NT2/D1 (cell line): ENCODE data around the gene DEFB123.

Source experiments
- DNase-seq: peaks from one replicate; pipeline ENCODE4 v3.0.0-alpha.2; 2011; ENCODE audit warnings: low read depth, low spot score
- H3K27me3 ChIP-seq: 2 replicates; pipeline ENCODE4 v1.6.0; 2011; ENCODE audit warnings: mild to moderate bottlenecking; ENCODE audit not compliant: insufficient read length, insufficient read depth
- H3K36me3 ChIP-seq: 2 replicates; pipeline ENCODE4 v1.6.1; 2011; ENCODE audit warnings: mild to moderate bottlenecking, low read length, mixed read lengths; ENCODE audit not compliant: insufficient read depth, insufficient read length
- H3K4me1 ChIP-seq: 2 replicates; pipeline ENCODE4 v1.5.1; 2011; ENCODE audit not compliant: insufficient read depth, insufficient read length
- H3K4me3 ChIP-seq: 2 replicates; pipeline ENCODE4 v1.5.1; 2011; ENCODE audit warnings: low read depth; ENCODE audit not compliant: insufficient read length
- H3K9ac ChIP-seq: 2 replicates; pipeline ENCODE4 v1.6.0; 2011; ENCODE audit warnings: low read depth; ENCODE audit not compliant: insufficient read length
- H3K9me3 ChIP-seq: 2 replicates; pipeline ENCODE4 v1.5.1; 2011; ENCODE audit warnings: mild to moderate bottlenecking, low read length; ENCODE audit not compliant: insufficient read depth
- SUZ12 ChIP-seq: IDR thresholded peaks from 2 replicates; pipeline ENCODE4 v1.6.1; 2011; ENCODE audit not compliant: insufficient read length, insufficient read depth; ENCODE audit errors: extremely low read depth
- YY1 ChIP-seq: IDR thresholded peaks from 2 replicates; pipeline ENCODE4 v1.6.1; 2011; ENCODE audit not compliant: insufficient read length, insufficient read depth
- ZNF274 ChIP-seq: IDR thresholded peaks from 2 replicates; pipeline ENCODE4 v1.6.1; 2011; ENCODE audit warnings: mild to moderate bottlenecking, low read depth, low read length

The DEFB123 gene

GRCh38 chr20:31440012-31440659, at the start of gene DEFB123:
TSS of gene DEFB123 (plus strand) at chr20:31440632. CDS start at chr20:31440699, 67 bp downstream.
- Histone ChIP-seq H3K27me3 (no peaks in the 10 kb centered on the region), H3K36me3 (no peaks in the 10 kb centered on the region), H3K4me3 (no peak within 1 kb of the TSS), H3K9ac (no peak within 1 kb of the TSS), H3K4me1 (peaks cover 7% of the 10 kb centered on the region), H3K9me3 (no peaks in the 10 kb centered on the region)
- TF ChIP-seq SUZ12 (no peak), YY1 (no peak), ZNF274 (no peak)
- no peak for DNase-seq

DNA sequence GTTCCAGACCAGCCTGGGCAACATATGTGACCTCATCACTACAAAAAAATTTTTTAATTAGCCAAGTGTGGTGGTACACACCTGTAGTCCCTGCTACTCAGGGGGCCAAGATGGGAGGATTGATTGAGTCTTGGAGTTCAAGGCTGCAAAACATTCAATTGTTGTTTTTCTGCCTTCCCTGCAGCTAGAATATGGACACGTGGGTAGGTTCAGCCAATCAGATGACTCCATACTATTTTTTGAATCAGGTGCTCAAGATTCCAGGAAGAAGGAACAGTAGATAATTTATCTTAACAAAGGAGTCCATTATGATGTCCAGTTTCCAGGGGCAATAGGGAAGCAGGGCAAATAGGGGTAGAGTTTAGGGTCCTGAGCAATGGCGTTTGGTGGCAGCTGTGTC, 47.6 kb upstream of the DEFB123 start:
- no peak for DNase-seq
- H3K9me3 ChIP-seq, result no peaks in the 10 kb centered on the region
- H3K36me3 ChIP-seq, result no peaks in the 10 kb centered on the region
- peaks cover 11% of the 10 kb centered on the region for H3K27me3 ChIP-seq
- TF ChIP-seq SUZ12 (no peak), ZNF274 (no peak), YY1 (no peak)
- H3K4me3 ChIP-seq, result no peak overlapping the region
- H3K4me1 ChIP-seq, result no peaks in the 10 kb centered on the region
- H3K9ac ChIP-seq, result no peak overlapping the region

DNA sequence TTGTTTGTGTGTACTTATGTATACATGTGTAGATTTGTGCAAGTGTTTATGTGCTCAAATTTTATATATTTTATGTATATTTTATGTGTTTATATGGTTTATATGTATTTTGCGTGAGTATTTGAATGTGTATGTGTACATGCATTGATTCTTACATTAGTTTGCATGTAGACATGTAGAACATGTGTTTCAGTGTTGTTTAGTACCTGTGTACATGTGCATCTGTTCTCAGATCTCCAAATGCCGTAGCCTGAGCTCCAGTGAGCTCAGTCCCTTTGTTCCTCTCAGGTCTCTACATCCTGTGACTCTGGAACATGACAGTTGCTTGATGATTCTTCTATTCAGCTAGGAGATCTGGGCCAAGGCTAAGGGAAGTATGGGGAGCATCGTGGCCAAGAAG, 45.5 kb upstream of the DEFB123 start:
- TF ChIP-seq SUZ12, result no peak
- no peak for TF ChIP-seq YY1
- TF ChIP-seq ZNF274, result no peak

DNA sequence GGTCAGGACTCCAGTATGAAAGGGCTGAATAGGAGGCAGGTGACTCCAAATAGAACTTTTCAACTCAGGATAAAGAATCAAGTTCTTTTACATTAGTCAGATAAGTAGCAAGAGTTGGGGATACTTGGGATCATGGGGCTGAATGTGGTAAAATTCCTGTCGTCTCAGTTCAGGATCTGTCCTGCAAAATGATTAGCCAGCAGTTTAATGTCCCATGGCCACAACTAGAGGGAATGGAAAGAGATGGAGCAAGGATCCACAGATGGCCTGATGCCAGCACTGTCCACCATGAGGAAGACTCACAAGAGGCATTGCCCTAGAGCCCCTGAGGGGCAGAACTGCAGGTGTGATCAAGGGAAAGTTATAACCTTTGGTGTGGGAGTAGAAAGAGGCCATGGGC, 36.5 kb upstream of the DEFB123 start:
- TF ChIP-seq ZNF274 (no peak), SUZ12 (no peak), YY1 (no peak)
- Histone ChIP-seq H3K9ac (no peak overlapping the region), H3K27me3 (no peaks in the 10 kb centered on the region), H3K4me1 (no peaks in the 10 kb centered on the region), H3K4me3 (no peak overlapping the region), H3K9me3 (no peaks in the 10 kb centered on the region), H3K36me3 (no peaks in the 10 kb centered on the region)
- no peak for DNase-seq

More for the DNA sequence above, 45.5 kb upstream of the DEFB123 start:
- Histone ChIP-seq H3K36me3 (no peaks in the 10 kb centered on the region), H3K9ac (no peak overlapping the region), H3K27me3 (peaks cover 4% of the 10 kb centered on the region), H3K4me3 (no peak overlapping the region), H3K9me3 (no peaks in the 10 kb centered on the region), H3K4me1 (no peaks in the 10 kb centered on the region)
- DNase-seq, result no peak

DNA sequence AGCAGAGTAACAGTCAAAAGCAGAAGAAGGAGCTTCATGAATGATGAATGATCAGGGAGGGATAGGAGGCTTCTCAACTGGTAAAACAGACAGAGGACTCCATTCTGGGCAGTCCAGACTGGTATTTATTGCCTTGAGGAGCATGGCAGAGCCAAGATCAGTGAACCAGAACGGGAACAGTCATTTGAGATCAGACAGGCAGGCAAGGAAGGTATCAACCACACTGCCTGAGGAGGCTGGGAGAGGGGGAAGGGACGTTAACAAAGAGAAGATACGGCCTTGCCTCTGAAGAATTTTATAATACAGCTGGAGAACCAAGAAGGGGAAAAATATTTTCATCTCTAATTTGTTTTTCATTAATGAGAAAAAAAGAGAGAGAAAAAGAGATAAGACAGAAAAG, 34.3 kb upstream of the DEFB123 start, which contains the start of gene DEFB121:
Gene DEFB121, minus strand, starts transcription at position 101 of the 400 bp plus-strand sequence. Its CDS starts 63 bp downstream, at position 38.
- Histone ChIP-seq H3K27me3 (no peaks in the 10 kb centered on the region), H3K4me3 (no peak within 1 kb of the TSS), H3K9ac (no peak within 1 kb of the TSS), H3K4me1 (no peaks in the 10 kb centered on the region), H3K9me3 (no peaks in the 10 kb centered on the region), H3K36me3 (no peaks in the 10 kb centered on the region)
- TF ChIP-seq ZNF274, result no peak
- TF ChIP-seq SUZ12, result no peak
- TF ChIP-seq YY1, result no peak
- DNase-seq, result no peak

DNA sequence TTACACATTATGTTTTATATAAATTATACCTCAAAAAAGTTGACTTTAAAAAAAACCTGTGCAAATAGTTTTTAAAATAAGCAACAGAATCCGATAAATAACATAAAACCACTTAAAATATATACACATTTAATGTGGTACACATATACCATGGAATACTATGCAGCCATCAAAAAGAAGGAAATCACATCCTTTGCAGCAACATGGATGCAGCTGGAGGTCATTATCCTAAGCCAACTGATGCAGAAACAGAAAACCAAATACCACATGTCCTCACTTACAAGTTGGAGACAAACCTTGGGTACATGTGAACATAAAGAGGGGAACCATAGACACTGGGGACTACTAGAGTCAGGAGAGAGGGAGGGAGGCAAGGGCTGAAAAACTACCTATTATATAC, 30.4 kb upstream of the DEFB123 start:
- no peak for TF ChIP-seq YY1
- no peak for TF ChIP-seq SUZ12
- Histone ChIP-seq H3K9ac (no peak overlapping the region), H3K4me3 (no peak overlapping the region), H3K27me3 (no peaks in the 10 kb centered on the region), H3K9me3 (no peaks in the 10 kb centered on the region), H3K36me3 (no peaks in the 10 kb centered on the region), H3K4me1 (no peaks in the 10 kb centered on the region)
- DNase-seq, result no peak

DNA sequence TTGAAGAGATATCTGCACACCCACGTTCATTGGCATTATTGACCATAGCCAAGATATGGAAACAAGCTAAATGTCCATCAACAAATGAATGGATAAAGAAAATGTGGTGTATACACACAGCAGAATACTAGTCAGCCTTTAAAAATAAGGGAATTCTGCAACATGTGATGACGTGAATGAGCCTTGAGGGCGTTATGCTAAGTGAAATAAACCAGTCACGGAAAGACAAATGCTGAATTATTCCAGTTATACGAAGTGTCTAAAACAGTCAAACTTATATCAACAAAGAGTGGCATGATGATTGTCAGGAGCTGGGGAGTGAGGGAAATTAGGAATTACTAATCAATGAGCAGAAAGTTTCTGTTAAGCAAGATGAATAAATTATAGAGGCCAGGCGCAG, 26.1 kb upstream of the DEFB123 start:
- no peak for DNase-seq
- no peaks in the 10 kb centered on the region for H3K4me1 ChIP-seq

More for the DNA sequence above, 26.1 kb upstream of the DEFB123 start:
- no peak overlapping the region for H3K4me3 ChIP-seq
- no peaks in the 10 kb centered on the region for H3K9me3 ChIP-seq
- TF ChIP-seq YY1 (no peak), ZNF274 (no peak), SUZ12 (no peak)
- no peaks in the 10 kb centered on the region for H3K36me3 ChIP-seq
- no peak overlapping the region for H3K9ac ChIP-seq
- H3K27me3 ChIP-seq, result no peaks in the 10 kb centered on the region
